HepG2 (cell line): Measurements from ENCODE around the gene LYZL6. TPM values are rescaled to one million over a fixed set of nuclear protein-coding genes. Genes with fewer than 3 reads are reported as not detected.

ENCODE experiments used
- CBX2 ChIP-seq, 2 experiments: fragments of 200-600 bp in 1 of 2; sonication (generic); formaldehyde crosslinking in 1 of 2; IDR thresholded peaks; 2 replicates each; pipeline versions ENCODE4 v1.7.0 to v1.8.1; 2018 to 2022; ENCODE audit warnings: low read depth in 2 of 2, low read length in 1 of 2, mild to moderate bottlenecking in 1 of 2, missing genetic modification reagents in 1 of 2
- CC2D1A ChIP-seq: sonication (generic); formaldehyde crosslinking; IDR thresholded peaks from 2 replicates; pipeline ENCODE4 v1.8.1; 2023; ENCODE audit warnings: mild to moderate bottlenecking, missing genetic modification reagents
- DDIT3 ChIP-seq: sonication (generic); formaldehyde crosslinking; IDR thresholded peaks from 2 replicates; pipeline ENCODE4 v1.4.0; 2020; ENCODE audit warnings: mild to moderate bottlenecking, missing genetic modification reagents
- EHMT2 ChIP-seq: fragments of 200-600 bp; sonication (generic); IDR thresholded peaks from 2 replicates; pipeline ENCODE4 v1.7.0; 2017; ENCODE audit warnings: antibody characterized with exemption, low read depth, low read length, borderline replicate concordance
- EP300 ChIP-seq, 3 experiments: sonication (generic) in 1 of 3; formaldehyde crosslinking in 1 of 3; IDR thresholded peaks; 2 replicates each; pipeline versions ENCODE4 v1.5.1 to v1.6.1; 2011 to 2020; ENCODE audit warnings: low read depth in 2 of 3, low read length in 2 of 3, borderline replicate concordance in 1 of 3, improper control_type of control experiment in 1 of 3, mild to moderate bottlenecking in 1 of 3, missing genetic modification reagents in 1 of 3, moderate library complexity in 1 of 3
- HES4 ChIP-seq: sonication (generic); formaldehyde crosslinking; IDR thresholded peaks from 2 replicates; pipeline ENCODE4 v1.9.0; 2021; ENCODE audit warnings: mild to moderate bottlenecking, missing genetic modification reagents, borderline replicate concordance
- JUNB ChIP-seq: sonication (generic); formaldehyde crosslinking; IDR thresholded peaks from 2 replicates; pipeline ENCODE4 v1.8.0; 2022; ENCODE audit warnings: missing genetic modification reagents, mild to moderate bottlenecking, borderline replicate concordance
- KAT7 ChIP-seq: IDR thresholded peaks from 2 replicates; pipeline ENCODE4 v1.6.1; 2018; ENCODE audit warnings: borderline replicate concordance, missing compliant biosample characterization
- KDM5A ChIP-seq: fragments of 200-600 bp; sonication (generic); IDR thresholded peaks from 2 replicates; pipeline ENCODE4 v1.7.0; 2018; ENCODE audit warnings: antibody characterized with exemption, mild to moderate bottlenecking, low read length, borderline replicate concordance
- NAIF1 ChIP-seq: sonication (generic); formaldehyde crosslinking; IDR thresholded peaks from 2 replicates; pipeline ENCODE4 v1.5.0; 2020; ENCODE audit warnings: mild to moderate bottlenecking, missing genetic modification reagents, borderline replicate concordance
- NBN ChIP-seq: fragments of 450-650 bp; conservative IDR thresholded peaks from 2 replicates; pipeline ENCODE4 v1.6.1; 2017
- NCOA5 ChIP-seq: sonication (generic); formaldehyde crosslinking; IDR thresholded peaks from 2 replicates; pipeline ENCODE4 v1.4.0; 2020; ENCODE audit warnings: missing genetic modification reagents
- PCBP2 ChIP-seq: fragments of 200-400 bp; formaldehyde crosslinking; optimal IDR thresholded peaks from 2 replicates; pipeline ENCODE3; 2018; ENCODE audit warnings: low read length, low read depth; ENCODE audit not compliant: poor library complexity, severe bottlenecking
- SALL2 ChIP-seq: sonication (generic); formaldehyde crosslinking; IDR thresholded peaks from 2 replicates; pipeline ENCODE4 v1.8.1; 2023; ENCODE audit warnings: mild to moderate bottlenecking, missing genetic modification reagents, inconsistent platforms
- SNAPC2 ChIP-seq: sonication (generic); formaldehyde crosslinking; IDR thresholded peaks from 2 replicates; pipeline ENCODE4 v1.8.1; 2022; ENCODE audit warnings: mild to moderate bottlenecking, missing genetic modification reagents
- SRY ChIP-seq: sonication (generic); formaldehyde crosslinking; IDR thresholded peaks from 2 replicates; pipeline ENCODE4 v1.8.0; 2022; ENCODE audit warnings: mild to moderate bottlenecking, missing genetic modification reagents
- TRIM24 ChIP-seq: sonication (generic); formaldehyde crosslinking; IDR thresholded peaks from 2 replicates; pipeline ENCODE4 v1.8.0; 2022; ENCODE audit warnings: mild to moderate bottlenecking, missing genetic modification reagents
- ZNF468 ChIP-seq: sonication (generic); formaldehyde crosslinking; IDR thresholded peaks from 2 replicates; pipeline ENCODE4 v1.8.0; 2022; ENCODE audit warnings: mild to moderate bottlenecking, moderate library complexity, missing genetic modification reagents
- ZNF605 ChIP-seq: sonication (generic); formaldehyde crosslinking; IDR thresholded peaks from 2 replicates; pipeline ENCODE4 v1.8.0; 2022; ENCODE audit warnings: mild to moderate bottlenecking, missing genetic modification reagents
- ZNF691 ChIP-seq: sonication (generic); formaldehyde crosslinking; IDR thresholded peaks from 2 replicates; pipeline ENCODE4 v1.4.0; 2020; ENCODE audit warnings: missing genetic modification reagents, low read depth, mild to moderate bottlenecking, borderline replicate concordance
- ZNF772 ChIP-seq: sonication (generic); formaldehyde crosslinking; IDR thresholded peaks from 2 replicates; pipeline ENCODE4 v1.5.0; 2020; ENCODE audit warnings: mild to moderate bottlenecking, missing genetic modification reagents
- ZNF777 ChIP-seq: sonication (generic); formaldehyde crosslinking; IDR thresholded peaks from 2 replicates; pipeline ENCODE4 v1.4.0; 2020; ENCODE audit warnings: missing genetic modification reagents
- ZNF792 ChIP-seq: IDR thresholded peaks from 2 replicates; pipeline ENCODE4 v1.6.1; 2016
- polyA plus RNA-seq, 8 experiments: library from polyadenylated mRNA; depleted of rRNA in 3 of 8; stranded (reverse) in 7 of 8; unstranded in 1 of 8; fragments of >200 nt; fragmentation: Illumina TruSeq in 4 of 8; extraction: Trizol in 4 of 8; gene quantifications; 2 replicates each; pipeline versions ENCODE4 v1.2.1 to v1.2.3, GENCODE V29; 2011 to 2016; ENCODE audit warnings: low read depth in 4 of 8, missing spikeins in 1 of 8, mixed read lengths in 1 of 8; ENCODE audit not compliant: insufficient read depth in 1 of 8
- total RNA-seq, 5 experiments: library from RNA; depleted of rRNA; stranded (reverse); fragments of >200 nt; fragmentation: Illumina TruSeq; extraction: Trizol; gene quantifications; 2 replicates each; pipeline ENCODE4 v1.2.3, GENCODE V29; 2016; ENCODE audit warnings: low read depth in 1 of 5
- TF ChIP-seq, protein P1 (sequence below): sonication (generic); formaldehyde crosslinking; conservative IDR thresholded peaks from 2 replicates; pipeline ENCODE4 v1.8.1; 2023; ENCODE audit warnings: missing genetic modification reagents
- TF ChIP-seq, protein P2 (sequence below): sonication (generic); formaldehyde crosslinking; IDR thresholded peaks from 2 replicates; pipeline ENCODE4 v1.8.1; 2022; ENCODE audit warnings: low read depth, mild to moderate bottlenecking, missing genetic modification reagents

The LYZL6 gene
- total and polyA plus RNA-seq, 2 of the 13 experiments (the other 11 are each of a cell fraction or from before 2014, with no cell fraction given): not detected

GRCh38 chr17:35972945-35973332, 29.4 kb upstream of the LYZL6 start (continued):
- TF ChIP-seq CC2D1A (CRISPR knock-in tag) (no peak), ZNF605 (no peak), KDM5A (no peak), PCBP2 (no peak), ZNF691 (no peak), EP300 (IDR thresholded peaks at IDR 0.05; ENCODE audit: low read depth in 2 of 2, low read length in 2 of 2) (peak in 1 of 2 experiments; percentile 72; a peak in 2 of 4 replicates), EP300 (CRISPR knock-in tag; IDR thresholded peaks at IDR 0.05; ENCODE audit: borderline replicate concordance) (no peak), KAT7 (peak; percentile 26), NAIF1 (CRISPR knock-in tag) (no peak), EHMT2 (no peak; the same call in 1 of the 2 replicates), ZNF777 (CRISPR knock-in tag) (no peak), CBX2 (IDR thresholded peaks at IDR 0.05; ENCODE audit: low read depth, low read length) (no peak), CBX2 (CRISPR knock-in tag; IDR thresholded peaks at IDR 0.05; ENCODE audit: low read depth) (no peak), SNAPC2 (CRISPR knock-in tag) (no peak), ZNF468 (CRISPR knock-in tag) (no peak), NCOA5 (CRISPR knock-in tag) (no peak), ZNF792 (CRISPR knock-in tag) (peak; percentile 9; the same call in 1 of the 2 replicates), ZNF772 (CRISPR knock-in tag) (0 out of 2 replicates have a peak, but pooled peaks have one; percentile 7), JUNB (CRISPR knock-in tag) (0 out of 2 replicates have a peak, but pooled peaks have one; percentile 45), DDIT3 (no peak), TRIM24 (no peak), NBN (no peak), SRY (CRISPR knock-in tag) (no peak), HES4 (CRISPR knock-in tag) (no peak), SALL2 (no peak)
- TF ChIP-seq, protein P1, sequence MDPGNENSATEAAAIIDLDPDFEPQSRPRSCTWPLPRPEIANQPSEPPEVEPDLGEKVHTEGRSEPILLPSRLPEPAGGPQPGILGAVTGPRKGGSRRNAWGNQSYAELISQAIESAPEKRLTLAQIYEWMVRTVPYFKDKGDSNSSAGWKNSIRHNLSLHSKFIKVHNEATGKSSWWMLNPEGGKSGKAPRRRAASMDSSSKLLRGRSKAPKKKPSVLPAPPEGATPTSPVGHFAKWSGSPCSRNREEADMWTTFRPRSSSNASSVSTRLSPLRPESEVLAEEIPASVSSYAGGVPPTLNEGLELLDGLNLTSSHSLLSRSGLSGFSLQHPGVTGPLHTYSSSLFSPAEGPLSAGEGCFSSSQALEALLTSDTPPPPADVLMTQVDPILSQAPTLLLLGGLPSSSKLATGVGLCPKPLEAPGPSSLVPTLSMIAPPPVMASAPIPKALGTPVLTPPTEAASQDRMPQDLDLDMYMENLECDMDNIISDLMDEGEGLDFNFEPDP (CRISPR knock-in tag): 0 out of 2 replicates have a peak, but pooled peaks have one; percentile 33
- TF ChIP-seq, protein P2, sequence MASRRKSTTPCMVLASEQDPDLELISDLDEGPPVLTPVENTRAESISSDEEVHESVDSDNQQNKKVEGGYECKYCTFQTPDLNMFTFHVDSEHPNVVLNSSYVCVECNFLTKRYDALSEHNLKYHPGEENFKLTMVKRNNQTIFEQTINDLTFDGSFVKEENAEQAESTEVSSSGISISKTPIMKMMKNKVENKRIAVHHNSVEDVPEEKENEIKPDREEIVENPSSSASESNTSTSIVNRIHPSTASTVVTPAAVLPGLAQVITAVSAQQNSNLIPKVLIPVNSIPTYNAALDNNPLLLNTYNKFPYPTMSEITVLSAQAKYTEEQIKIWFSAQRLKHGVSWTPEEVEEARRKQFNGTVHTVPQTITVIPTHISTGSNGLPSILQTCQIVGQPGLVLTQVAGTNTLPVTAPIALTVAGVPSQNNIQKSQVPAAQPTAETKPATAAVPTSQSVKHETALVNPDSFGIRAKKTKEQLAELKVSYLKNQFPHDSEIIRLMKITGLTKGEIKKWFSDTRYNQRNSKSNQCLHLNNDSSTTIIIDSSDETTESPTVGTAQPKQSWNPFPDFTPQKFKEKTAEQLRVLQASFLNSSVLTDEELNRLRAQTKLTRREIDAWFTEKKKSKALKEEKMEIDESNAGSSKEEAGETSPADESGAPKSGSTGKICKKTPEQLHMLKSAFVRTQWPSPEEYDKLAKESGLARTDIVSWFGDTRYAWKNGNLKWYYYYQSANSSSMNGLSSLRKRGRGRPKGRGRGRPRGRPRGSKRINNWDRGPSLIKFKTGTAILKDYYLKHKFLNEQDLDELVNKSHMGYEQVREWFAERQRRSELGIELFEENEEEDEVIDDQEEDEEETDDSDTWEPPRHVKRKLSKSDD (CRISPR knock-in tag): no peak
